Caco-2 (cell line): ENCODE data around the gene TMEM45A. TPM values are rescaled to one million over a fixed set of nuclear protein-coding genes. Genes with fewer than 3 reads are reported as not detected.

Source experiments
- BruUV-seq: library from RNA; stranded (reverse); fragments of 400-500 nt; replicated peaks from 2 replicates; lab custom pipeline; 2021; lab: Mats Ljungman, UMichigan
- CTCF ChIA-PET: fragments of 300-600 bp; sonication (Branson Sonifier 250); formaldehyde crosslinking; loops from one replicate; lab custom pipeline; 2022; ENCODE audit warnings: antibody characterized with exemption; lab: Charles Lee
- POLR2A ChIA-PET: fragments of 300-600 bp; sonication (Branson Sonifier 250); formaldehyde crosslinking; loops from one replicate; lab custom pipeline; 2022; ENCODE audit warnings: antibody characterized with exemption; lab: Charles Lee
- DNase-seq, 2 experiments: peaks; one replicate each; pipeline versions ENCODE4 v3.0.0 to v3.0.0-alpha.2; 2020 to 2022
- H3K27me3 ChIP-seq: replicated peaks from 2 replicates; pipeline ENCODE4 v1.6.0; 2011; ENCODE audit warnings: low read length; ENCODE audit not compliant: control insufficient read depth, insufficient read depth
- H3K36me3 ChIP-seq: 2 replicates; pipeline ENCODE4 v1.5.1; 2011; ENCODE audit warnings: low read length; ENCODE audit not compliant: control insufficient read depth, insufficient read depth
- H3K4me1 ChIP-seq: fragments of 250-450 bp; sonication (Bioruptor Pico); 2 replicates; pipeline ENCODE4 v1.5.1; 2020; ENCODE audit warnings: mild to moderate bottlenecking
- H3K4me3 ChIP-seq: 2 replicates; pipeline ENCODE4 v1.5.1; 2011; ENCODE audit warnings: low read depth, mild to moderate bottlenecking, control low read depth, low read length
- H3K9me3 ChIP-seq: fragments of 250-450 bp; sonication (Bioruptor Pico); 2 replicates; pipeline ENCODE4 v1.5.1; 2020; ENCODE audit warnings: mild to moderate bottlenecking, moderate library complexity
- H3K27ac Mint-ChIP-seq: one replicate; pipeline ENCODE4 v1.8.0; 2022; ENCODE audit warnings: mixed read lengths; ENCODE audit not compliant: unreplicated experiment
- H3K27me3 Mint-ChIP-seq: one replicate; pipeline ENCODE4 v1.8.0; 2022; ENCODE audit warnings: mixed read lengths; ENCODE audit not compliant: insufficient read depth, unreplicated experiment
- H3K36me3 Mint-ChIP-seq: one replicate; pipeline ENCODE4 v1.8.0; 2022; ENCODE audit warnings: mild to moderate bottlenecking, mixed read lengths; ENCODE audit not compliant: insufficient read depth, unreplicated experiment
- H3K4me1 Mint-ChIP-seq: one replicate; pipeline ENCODE4 v1.8.0; 2022; ENCODE audit warnings: low read depth, mixed read lengths; ENCODE audit not compliant: unreplicated experiment
- H3K4me3 Mint-ChIP-seq: one replicate; pipeline ENCODE4 v1.8.0; 2022; ENCODE audit warnings: mild to moderate bottlenecking, moderate library complexity, mixed read lengths; ENCODE audit not compliant: unreplicated experiment
- H3K9me3 Mint-ChIP-seq: one replicate; pipeline ENCODE4 v1.8.0; 2022; ENCODE audit warnings: mixed read lengths; ENCODE audit not compliant: unreplicated experiment
- CTCF ChIP-seq, 2 experiments: fragments of 200-600 bp in 1 of 2; IDR thresholded peaks; 1 replicate in 1 of 2; 2 replicates in 1 of 2; pipeline versions ENCODE4 v1.5.1 to v1.8.0; 2011 to 2022; ENCODE audit warnings: antibody characterized with exemption in 1 of 2, control low read depth in 1 of 2, inconsistent platforms in 1 of 2, low read depth in 1 of 2, low read length in 1 of 2, mild to moderate bottlenecking in 1 of 2, moderate library complexity in 1 of 2; ENCODE audit not compliant: insufficient read depth in 1 of 2, severe bottlenecking in 1 of 2, unreplicated experiment in 1 of 2
- intact Hi-C: fragments of 100-400 bp; cut with micrococcal nuclease; formaldehyde crosslinking; loops from one replicate; pipeline ENCODE4 v1.10.0; 2022; ENCODE audit not compliant: unreplicated experiment
- total RNA-seq: library from RNA; stranded (reverse); gene quantifications from 2 replicates; pipeline ENCODE4 v1.2.3, GENCODE V29; 2022

Gene TMEM45A
- total RNA-seq, 1 experiment from 2014 or later: 5.6 TPM

- no TSS peak for BruUV-seq
- Mint-ChIP-seq H3K36me3 (no peaks in the 10 kb centered on the region), H3K27ac (no peak overlapping the region), H3K9me3 (no peaks in the 10 kb centered on the region), H3K27me3 (no peaks in the 10 kb centered on the region), H3K4me1 (no peaks in the 10 kb centered on the region), H3K4me3 (no peak overlapping the region)
- no peak for TF ChIP-seq CTCF (IDR thresholded peaks at IDR 0.05; ENCODE audit: insufficient read depth in 1 of 2, low read depth in 1 of 2, low read length in 1 of 2, severe bottlenecking in 1 of 2, unreplicated experiment in 1 of 2)
- no peak for DNase-seq
- POLR2A ChIA-PET: no interaction called here
- Histone ChIP-seq H3K9me3 (no peaks in the 10 kb centered on the region), H3K36me3 (no peaks in the 10 kb centered on the region), H3K4me1 (no peaks in the 10 kb centered on the region), H3K4me3 (no peak overlapping the region), H3K27me3 (no peaks in the 10 kb centered on the region)
- CTCF ChIA-PET: no interaction called here
- intact Hi-C loops: no loop called here
Observed at GRCh38 chr3:100560426-100560825, 68.0 kb downstream of the TMEM45A start.

GRCh38 chr3:100561459-100562158 is 69.2 kb downstream of the TMEM45A start:
- Histone ChIP-seq H3K4me1 (no peaks in the 10 kb centered on the region), H3K4me3 (no peak overlapping the region), H3K27me3 (no peaks in the 10 kb centered on the region), H3K36me3 (no peaks in the 10 kb centered on the region), H3K9me3 (no peaks in the 10 kb centered on the region)
- no peak for TF ChIP-seq CTCF (IDR thresholded peaks at IDR 0.05; ENCODE audit: insufficient read depth in 1 of 2, low read depth in 1 of 2, low read length in 1 of 2, severe bottlenecking in 1 of 2, unreplicated experiment in 1 of 2)
- ChIA-PET POLR2A (no interaction called here), CTCF (interaction anchor here (1.8 kb wide), 1 partner anchor 99 kb away, joined by 8 read pairs; no protein-coding TSS in a partner anchor)
- intact Hi-C loops: no loop called here
- DNase-seq: no peak
- no peaks in the 10 kb centered on the region for H3K9me3 Mint-ChIP-seq
- no peaks in the 10 kb centered on the region for H3K27me3 Mint-ChIP-seq
- no peak overlapping the region for H3K27ac Mint-ChIP-seq
- H3K36me3 Mint-ChIP-seq: no peaks in the 10 kb centered on the region
- H3K4me1 Mint-ChIP-seq: no peaks in the 10 kb centered on the region
- no TSS peak for BruUV-seq
- H3K4me3 Mint-ChIP-seq: no peak overlapping the region

- intact Hi-C loops: no loop called here
- Histone ChIP-seq H3K36me3 (no peaks in the 10 kb centered on the region), H3K27me3 (no peaks in the 10 kb centered on the region), H3K9me3 (no peaks in the 10 kb centered on the region), H3K4me1 (no peaks in the 10 kb centered on the region), H3K4me3 (no peak overlapping the region)
- ChIA-PET POLR2A (no interaction called here), CTCF (interaction anchor here (1.8 kb wide), 1 partner anchor 100 kb away, joined by 8 read pairs; no protein-coding TSS in a partner anchor)
- Mint-ChIP-seq H3K27me3 (no peaks in the 10 kb centered on the region), H3K36me3 (no peaks in the 10 kb centered on the region), H3K4me1 (no peaks in the 10 kb centered on the region), H3K27ac (no peak overlapping the region), H3K4me3 (no peak overlapping the region), H3K9me3 (no peaks in the 10 kb centered on the region)
- no TSS peak for BruUV-seq
- no peak for DNase-seq
- no peak for TF ChIP-seq CTCF (IDR thresholded peaks at IDR 0.05; ENCODE audit: insufficient read depth in 1 of 2, low read depth in 1 of 2, low read length in 1 of 2, severe bottlenecking in 1 of 2, unreplicated experiment in 1 of 2)
Observed at GRCh38 chr3:100562224-100562857, 69.9 kb downstream of the TMEM45A start.
